Fibroblast of skin of abdomen (primary cell): Measurements from ENCODE around the gene GLRX.

ENCODE experiments used
- DNase-seq: peaks from one replicate; pipeline ENCODE4 v3.0.0-alpha.2; 2013

The GLRX gene

DNA sequence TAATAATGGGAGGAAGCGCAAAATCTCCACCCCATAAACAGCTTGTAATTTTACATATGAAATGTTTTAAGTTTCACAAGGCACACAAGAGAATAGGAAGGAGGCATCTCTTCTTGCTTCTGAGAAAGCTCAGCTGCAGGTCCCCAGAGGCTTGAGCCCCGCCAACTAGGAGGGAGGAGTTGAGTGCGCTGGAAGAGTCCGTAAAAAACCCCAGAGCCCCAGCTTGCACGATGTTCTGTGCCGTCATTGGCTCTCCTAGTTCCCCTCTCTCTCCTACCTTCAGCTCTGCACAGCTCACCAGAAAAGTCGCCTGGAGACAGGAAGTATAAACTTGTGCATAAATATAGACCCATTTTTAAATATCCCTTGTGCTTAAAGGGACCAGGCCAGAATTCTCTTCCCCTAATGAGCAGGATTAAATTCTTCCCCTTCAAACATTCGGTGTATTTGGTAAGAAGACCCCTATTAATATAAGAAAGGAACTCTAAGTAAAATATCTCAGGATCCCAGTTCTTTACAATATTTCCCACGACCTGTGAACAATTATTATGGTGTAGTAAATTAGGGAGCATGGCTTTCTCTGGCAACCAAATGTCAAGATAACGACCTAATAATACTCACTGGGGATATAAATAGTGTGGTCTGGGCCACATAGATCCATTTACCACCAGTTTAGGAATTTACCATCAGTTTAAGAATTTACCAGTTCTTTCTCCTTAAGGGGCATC, 13.7 kb downstream of the GLRX start:
- DNase-seq, result peak; percentile 57

DNA sequence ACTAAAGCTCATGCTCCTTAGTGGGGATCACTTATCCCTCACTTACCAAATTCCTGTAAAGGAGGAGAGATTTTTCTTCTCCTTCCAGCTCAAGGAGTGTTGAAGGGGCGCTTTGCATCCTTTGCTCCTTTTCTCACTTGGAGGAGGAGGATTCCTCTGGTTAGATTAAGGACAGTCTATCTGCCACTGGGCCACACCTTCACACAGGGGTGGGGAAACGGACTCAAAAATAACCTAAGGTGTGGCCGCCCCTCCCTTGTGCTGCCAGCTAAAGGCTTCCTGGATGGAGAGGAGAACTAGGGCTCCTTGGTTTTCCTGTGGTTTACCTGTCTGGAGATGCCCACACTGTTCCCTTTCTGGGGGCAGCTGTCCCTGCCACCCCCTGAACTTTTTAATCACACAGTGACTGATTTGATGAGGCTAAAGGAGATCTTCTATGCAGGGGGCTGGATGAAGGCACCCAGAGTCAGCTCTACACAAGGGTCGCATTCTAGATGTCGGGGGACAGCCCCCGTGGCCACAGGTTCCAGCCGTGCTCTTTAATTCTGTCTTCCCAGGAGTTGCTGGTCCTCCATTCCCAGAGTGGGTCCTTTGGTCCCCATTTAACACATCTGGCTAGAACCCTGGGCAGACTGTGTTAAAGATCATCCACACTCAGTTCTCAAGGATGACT, 14.4 kb downstream of the GLRX start:
- DNase-seq, result no peak

DNA sequence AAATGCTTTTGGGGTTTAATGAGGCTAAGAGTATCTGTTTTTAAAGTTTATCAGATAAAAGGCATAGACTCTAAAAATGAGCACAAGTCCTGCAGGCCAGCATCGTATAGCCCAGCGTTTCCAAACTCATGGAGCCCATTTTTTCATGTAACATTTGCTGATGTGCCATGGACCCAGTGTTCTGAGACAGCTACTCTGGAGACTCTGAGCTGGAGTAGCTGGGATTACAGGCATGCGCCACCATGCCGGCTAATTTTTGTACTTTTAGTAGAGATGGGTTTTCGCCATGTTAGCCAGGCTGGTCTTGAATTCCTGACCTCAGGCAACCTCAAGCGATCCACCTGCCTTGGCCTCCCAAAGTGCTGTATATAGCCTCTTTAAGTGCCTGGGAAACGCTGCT, 15.8 kb downstream of the GLRX start:
- no peak for DNase-seq

DNA sequence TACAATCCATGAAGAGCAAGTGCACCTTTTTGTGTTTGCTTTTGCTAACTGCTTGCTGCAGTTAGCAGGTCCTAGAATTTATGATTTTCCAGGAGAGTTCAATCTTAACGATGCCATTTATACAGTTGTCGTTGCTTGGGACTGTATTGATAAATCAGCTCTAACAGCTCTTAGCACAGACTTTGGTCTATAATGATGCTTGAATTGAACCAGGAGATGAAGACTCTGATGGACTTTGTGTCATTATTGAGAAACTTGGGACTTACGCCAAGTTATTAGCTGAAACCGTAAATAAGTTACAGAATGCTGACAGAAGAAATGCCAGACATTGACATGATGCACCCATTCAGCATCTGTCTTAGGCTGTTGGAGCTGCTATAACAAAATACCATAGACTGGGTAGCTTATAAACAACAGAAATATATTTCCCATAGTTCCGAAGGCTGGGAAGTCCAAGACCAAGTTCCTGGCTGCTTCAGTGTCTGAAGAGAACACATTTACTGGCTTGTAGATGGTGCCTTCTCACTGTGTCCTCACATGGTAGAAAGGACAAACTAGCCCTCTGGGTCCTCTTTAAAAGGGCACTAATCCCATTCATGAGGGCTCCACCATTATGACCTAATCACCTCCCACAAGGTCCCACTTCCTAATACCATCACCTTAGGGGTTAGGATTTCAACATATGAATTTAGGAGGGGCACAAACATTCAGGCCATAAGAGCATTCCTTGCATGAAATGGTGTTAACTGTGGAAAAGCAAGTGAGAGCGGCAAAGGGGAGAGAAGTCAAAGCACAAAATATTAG, 17.6 kb downstream of the GLRX start:
- no peak for DNase-seq

DNA sequence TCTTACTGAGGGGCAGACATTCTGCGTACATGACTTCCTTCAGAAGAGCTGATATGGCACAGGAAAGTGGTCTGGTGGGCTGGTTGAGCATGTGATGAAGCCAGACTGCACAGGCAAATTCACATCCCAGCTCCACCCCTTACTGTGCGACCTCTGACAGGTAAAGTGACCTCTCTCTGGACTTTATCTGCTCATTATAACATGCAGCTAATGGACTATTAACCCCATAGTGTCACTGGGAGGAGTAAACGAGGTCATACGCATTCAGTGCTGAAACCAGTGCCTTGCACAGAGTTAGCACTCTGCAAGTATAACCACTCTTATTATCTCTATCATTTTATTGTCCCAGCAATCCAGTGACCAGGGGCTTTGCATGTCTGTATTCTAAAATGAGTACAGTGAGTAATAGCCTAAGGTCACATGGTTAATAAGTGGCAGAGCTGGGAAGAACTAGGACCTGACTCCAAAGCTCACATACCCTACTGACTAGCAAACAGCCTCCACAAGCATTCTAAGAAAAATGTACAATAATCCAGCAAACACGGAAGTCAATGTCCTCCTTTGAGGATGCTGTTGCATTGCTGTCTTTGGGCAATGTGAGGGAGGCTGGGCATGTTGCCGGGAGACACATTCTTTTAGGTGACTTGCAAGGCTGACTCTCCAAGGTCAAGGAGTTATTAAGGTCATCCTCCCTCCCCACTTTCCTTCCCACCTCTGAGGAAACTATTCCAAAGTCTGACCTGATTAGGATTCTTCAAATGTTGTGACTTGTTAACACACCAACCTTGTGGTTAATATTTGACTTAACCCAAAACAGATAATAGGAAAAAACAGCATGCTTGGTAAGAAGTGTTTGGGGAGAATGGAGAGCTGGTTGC, 19.0 kb downstream of the GLRX start:
- DNase-seq, result no peak

DNA sequence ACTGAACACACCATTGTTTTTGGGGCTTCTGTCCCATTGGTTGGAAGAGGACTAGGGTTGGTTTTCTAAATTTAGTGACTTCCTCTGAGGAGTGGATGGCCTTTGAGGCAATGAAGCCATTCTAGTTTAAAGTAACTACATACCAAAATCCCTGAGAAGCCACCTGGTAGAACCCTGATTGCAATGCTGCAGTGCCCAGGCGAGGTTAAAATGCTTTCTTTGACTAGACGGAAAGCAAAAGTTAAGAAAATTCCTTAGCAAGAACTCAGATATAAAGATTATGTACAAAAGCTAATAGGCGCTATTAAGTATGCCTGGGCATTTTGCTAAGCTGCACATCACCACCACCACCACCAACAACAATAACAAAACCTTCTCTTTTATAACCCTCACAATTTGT, 20.6 kb downstream of the GLRX start:
- no peak for DNase-seq

DNA sequence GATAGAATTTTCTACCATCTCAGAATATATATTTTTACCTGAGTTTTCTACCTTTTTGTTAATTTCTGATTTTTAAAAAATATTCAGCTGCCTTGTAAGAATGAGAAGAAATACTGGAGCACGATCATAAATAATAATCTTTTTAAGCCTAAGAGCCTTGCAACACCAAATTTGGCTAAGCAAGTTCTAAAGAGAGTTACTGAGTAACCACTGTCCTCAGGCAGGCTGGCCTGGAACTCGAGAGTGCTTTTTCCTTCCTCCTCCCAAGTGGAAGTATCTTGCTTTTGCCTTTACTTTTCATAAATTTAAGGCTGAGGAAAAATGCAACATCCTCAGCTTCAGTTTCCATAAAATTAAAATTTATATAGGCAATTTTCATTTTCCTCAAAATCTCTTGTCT, 21.0 kb downstream of the GLRX start:
- no peak for DNase-seq

DNA sequence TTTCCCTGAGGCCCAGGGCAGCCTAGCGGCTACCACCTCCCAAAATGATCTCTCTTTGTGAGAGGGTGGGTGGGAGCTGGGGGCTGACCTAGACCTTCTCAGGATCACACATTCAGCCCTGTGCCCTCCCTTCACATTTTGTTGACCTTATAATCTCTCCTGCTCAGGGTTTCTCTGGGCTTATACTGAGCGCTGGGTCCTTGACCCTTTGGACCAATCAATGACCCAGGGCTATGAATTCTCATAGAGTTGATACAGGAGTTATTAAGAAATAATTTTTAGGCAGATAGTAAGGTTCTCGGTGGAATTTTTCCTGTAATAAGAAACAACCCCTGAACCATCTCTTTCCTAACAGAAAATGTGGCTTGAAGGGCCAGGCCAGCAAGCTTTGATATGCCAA, 22.0 kb downstream of the GLRX start:
- DNase-seq, result no peak

DNA sequence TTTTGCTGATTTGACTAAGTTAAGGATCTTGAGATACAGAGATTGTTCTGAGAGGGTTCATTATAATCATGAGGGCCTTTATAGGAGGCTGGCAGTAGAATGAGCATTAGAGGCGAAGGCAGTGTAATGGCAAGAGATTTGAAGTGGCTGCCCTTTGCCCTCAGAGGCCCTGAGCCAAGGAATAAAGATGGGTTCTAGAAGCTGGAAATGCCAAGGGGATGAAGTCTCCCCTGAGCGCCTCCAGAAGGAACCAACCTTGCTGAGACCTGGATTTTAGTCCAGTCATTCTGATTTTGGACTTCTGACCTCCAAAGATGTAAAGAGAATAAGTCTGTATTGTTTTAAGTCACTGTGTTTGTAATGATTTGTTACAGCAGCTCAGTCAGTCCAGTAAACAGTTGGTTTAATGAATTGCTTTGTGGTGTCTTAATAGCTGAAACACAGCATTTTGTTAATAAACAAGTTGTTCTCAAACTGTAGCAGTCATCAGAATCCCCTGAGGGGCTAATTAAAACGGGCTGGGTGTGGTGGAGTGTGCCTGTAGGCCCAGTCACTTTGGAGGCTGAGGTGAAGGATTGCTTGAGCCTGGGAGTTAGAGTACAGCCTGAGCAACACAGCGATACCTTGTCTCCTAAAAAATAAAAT, 23.2 kb downstream of the GLRX start:
- DNase-seq, result no peak

DNA sequence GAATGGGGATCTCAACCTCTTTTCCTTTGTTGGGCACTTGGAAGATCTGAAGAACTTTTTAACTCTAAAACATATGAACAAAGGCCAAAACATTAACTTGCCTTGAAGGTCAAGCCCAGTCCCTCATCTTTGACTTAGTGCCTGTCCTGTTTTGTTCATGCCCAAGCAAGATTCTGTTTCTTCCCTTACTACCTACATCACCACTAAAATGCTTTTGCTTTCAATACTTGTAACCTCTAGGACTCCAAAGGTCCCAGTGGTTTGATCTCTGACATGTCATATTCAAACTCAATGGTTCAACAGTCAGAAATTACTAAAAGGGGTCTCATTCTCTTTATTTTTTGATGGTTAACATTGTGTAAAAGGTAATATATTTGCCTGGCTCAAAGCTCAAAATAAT, 24.0 kb downstream of the GLRX start:
- no peak for DNase-seq

DNA sequence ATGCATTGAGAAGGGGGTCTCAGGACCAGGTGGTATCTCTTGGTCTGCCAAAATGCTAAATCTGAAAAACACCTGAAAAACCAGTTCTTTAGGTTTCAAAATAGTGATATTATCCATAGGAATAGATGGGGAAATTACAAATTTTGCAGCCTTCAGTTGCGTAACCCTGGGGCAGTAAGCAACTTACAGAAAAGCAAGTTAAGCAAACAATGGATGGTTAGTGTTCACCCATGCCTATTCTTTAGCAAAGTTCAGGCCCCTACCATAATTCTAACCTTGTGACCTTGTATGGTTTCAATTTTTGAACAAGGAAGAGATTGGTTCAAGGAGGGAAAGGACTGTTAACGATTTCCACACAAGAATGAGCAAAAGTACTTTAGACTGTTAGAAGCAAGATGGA, 24.5 kb downstream of the GLRX start:
- DNase-seq, result no peak

DNA sequence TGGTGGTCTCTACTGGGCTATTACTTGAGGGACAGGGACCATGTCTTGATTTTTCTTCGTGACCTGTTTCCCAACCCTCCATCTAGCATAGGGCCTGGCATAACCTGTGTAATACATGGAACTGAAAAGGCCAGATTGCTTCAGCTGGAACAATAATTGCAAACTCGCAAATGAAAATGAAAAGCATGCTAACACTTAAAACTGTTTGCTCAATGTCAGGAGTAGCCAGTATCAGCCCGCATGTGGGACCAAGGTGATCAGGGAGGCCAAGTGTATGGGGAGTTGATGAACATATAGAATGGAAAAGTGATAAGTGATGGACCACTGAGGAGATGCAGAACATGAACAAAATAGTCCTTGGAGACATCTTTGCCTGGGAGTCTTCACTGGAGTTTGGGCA, 25.2 kb downstream of the GLRX start:
- DNase-seq, result no peak

DNA sequence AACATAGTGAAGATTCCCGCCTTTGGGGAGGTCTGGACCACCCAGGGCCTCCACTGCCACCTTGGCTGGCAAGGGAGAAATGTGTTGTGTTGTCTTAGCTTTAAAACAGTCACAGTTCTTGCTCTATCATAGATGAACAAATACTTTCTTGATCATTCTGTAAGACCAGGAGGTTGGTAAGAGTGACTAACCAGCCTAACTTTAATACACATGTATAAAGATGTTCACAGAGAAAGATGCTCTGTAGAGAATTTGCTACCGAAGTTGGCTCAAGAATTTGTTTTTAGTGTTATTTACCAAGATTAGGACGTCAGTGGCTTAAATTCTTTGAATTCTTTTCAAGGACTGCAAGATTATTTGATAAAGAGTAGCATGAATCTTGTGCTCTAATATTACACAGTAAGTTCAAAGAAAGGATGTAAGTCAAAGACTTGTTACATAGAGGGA, 28.4 kb downstream of the GLRX start:
- DNase-seq, result peak; percentile 30

DNA sequence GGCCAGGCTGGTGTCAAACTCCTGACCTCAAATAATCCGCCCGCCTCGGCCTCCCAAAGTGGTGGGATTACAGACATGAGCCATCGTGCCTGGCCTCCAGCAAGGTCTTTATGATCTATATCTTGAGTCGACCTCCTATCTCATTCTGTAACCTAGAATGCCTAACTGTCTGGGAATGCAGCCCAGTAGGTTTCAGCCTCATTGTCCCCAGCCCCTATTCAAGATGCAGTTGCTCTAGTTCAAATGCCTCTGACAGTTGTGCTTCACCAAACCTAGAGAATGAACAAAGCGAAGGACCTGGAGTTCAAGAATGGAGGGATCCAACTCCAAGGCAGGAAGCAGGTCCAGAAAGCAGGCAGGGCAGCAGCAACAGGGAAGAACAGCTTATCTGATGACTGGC, 30.8 kb downstream of the GLRX start:
- DNase-seq, result no peak

DNA sequence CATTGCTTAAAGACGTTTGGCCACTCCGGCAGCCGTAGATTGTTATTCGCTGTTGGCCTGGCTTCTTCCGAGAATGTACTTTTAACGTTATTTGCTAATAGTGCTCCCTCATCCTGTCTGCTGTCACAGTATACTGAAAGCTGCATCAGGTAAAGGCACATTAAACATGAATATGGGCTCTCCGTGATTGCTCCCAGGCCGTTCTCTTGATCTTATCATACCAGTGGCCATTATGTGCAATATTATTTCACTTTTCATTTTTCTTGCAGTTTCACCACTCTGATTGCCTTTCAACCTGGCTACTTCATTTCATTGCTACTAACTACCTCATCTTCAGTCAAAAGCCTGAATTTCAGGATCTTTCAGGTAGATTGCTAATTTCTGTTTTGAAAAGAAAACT, 34.0 kb downstream of the GLRX start:
- DNase-seq, result no peak

DNA sequence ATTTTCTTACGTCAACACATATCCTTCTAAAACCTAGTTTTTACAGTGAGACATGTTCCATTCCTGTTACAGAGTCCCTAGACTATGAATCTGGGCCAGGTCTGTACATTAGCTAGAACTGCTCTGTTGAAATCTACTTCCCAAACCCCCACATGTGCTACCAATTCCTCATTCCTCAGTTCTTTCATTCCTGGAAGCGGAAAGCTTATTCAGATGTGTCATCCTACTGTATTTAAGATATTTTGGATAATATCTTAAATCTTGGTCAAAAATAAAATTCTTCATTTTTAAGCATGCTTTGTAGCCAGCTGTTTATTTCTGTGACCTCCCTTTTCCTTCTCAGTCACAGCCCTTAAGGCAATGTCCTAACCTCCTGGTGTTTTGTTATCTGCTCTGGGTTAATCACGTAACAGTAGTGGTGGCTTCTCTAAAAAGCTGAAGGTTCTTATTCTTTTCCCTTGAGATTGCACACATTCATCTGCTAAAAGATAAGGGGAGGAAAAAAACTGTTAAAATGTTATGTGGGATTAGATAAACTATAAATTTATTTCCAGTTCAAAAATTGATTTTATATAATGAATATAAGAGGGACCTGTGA, 35.6 kb downstream of the GLRX start:
- DNase-seq, result peak; percentile 71

DNA sequence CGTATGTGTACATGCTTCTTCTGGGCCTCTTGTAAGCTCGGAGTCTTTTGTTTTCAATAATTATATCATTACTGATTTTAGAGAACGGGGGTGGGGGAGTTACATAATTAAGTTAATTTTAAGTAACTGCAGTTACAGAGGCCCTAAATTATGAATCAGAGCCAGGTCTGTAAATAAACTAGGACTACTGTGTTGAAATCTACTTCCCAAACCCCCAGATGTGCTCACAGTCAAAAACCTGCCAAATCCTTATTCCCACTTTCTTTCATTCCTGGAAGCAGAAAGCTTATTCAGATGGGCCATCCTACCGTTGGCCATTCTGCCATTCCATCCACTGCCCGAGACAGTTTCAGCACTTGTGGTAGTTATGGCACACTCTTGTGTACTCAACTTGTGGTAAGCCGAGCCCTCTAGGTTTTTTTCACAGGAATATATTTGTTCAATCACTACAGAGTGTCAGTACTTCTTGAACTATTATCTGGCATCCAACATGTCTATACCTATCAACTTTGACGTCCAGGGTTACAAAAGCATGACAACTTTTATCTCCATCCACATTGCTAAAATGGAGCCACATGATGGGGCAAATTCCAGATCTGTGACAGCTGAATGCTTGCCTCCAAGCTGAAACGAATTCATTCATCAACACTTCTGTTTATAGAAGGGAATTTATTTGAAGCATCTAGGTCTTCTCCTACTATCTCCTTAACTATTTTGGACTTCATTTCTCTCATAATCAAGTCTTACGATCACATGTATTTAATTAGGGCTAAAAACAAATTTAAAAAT, 37.8 kb downstream of the GLRX start:
- DNase-seq, result no peak

DNA sequence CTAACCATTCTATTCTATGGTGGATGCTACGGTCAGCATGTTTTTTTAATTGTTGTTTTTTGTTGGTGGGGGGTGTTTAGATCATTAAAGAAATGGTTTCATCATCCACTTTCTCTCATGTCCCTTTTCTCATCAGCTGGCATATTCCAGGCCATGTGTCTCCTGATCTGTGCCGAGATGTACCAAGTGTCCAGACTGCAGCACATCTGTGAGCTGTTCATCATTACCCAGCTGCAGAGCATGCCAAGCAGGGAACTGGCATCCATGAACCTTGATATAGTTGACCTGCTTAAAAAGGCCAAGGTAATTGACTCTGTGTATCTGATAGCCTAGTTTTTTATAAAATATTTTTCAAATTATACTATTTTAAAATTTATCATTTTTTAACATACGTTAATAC, 38.9 kb downstream of the GLRX start:
- DNase-seq, result no peak

DNA sequence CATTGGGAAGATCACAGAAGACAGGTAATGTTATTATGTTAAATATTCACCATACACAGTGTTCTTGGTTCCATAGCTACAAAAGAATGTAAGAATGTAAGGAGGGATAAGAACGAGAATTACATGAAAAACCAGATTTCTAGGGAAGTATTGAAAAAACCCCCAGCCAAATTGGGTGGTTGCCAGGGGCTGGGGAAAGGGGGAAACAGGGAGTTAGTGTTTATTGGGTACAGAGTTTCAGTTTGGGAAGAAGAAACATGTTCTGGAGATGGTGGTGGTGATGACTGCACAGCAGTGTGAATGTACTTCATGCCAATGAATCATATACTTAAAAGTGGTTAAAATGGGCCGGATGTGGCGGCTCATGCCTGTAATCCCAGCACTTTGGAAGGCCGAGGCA, 40.3 kb downstream of the GLRX start:
- DNase-seq, result no peak

DNA sequence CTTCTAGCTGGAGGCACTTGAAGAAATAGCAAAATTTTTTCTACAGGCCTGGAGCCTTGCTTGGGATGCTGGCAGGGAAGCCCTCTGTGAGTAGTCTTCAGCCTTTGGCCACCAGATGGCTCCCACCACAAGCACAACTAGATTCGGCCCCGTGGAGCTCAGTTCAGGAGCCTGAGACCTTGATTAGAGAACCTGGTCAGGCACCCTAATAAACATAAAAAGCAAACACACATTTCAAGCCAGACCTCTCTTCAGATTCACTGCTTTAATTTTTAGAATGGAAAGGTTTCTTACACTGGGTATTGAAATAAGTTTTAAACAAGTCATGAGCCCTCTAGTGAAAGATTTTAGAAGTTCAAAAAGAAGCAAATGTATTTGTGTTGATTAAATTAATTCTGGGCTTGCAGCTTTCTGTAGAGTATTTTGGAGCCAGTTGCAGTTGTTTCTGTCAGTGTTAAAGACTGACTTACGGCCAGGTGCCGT, 41.4 kb downstream of the GLRX start:
- peak; percentile 71 for DNase-seq

DNA sequence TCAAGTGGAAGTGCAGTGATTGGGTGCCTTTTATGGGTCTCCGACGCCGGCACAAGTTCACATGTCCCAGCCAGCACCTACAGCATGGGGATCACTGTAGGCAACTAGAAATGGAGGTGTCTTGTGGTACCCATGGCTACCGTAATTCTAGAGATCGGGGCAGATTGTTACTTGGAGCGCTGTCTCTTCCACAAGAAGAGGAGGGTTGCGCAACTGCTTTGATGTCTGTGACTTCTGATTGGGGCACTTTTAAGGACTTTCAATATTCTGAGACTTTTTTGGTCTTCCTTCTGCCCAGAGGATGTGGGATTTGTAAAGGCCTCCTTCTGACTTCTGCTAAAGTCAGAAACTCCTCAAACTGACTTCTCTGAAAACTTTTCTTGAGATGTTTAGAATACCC, 41.9 kb downstream of the GLRX start:
- no peak for DNase-seq
